SK-N-SH treated with all-trans-retinoic acid at 6 μM for 48 hours (cell line): Measurements from ENCODE around the gene PPL.

Source experiments
- ARNTL ChIP-seq: fragments of 450-650 bp; formaldehyde crosslinking; IDR thresholded peaks from 2 replicates; pipeline ENCODE4 v1.5.0; 2020; ENCODE audit warnings: low read depth, mild to moderate bottlenecking, moderate library complexity, borderline replicate concordance
- ISL1 ChIP-seq: fragments of 250-450 bp; sonication (Bioruptor Pico); IDR thresholded peaks from 2 replicates; pipeline ENCODE4 v2.1.2; 2022; ENCODE audit warnings: mild to moderate bottlenecking, moderate library complexity

DNA sequence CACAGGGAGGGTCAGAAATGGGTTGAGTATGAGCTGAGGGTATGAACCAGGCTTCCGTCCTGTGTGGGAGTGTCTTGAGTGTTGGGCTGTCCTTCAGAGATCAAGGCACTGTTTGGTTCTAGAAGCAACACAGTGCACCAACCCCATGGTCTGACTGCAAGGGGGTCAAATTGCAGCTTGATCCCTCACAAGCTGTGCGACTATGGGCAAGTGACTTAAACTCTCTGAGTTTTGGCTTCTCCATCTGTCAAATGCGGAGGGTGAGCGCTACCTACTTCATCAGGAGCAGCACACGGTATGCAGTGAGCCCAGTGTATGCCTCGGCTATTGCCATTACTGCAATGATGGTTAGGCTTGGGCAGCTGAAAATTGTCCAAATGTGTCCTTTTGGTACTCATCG lies 42.2 kb upstream of the PPL start:
- TF ChIP-seq ISL1, result no peak
- TF ChIP-seq ARNTL, result no peak
